K562 (cell line): ENCODE data around the gene RACK1. TPM values are rescaled to one million over a fixed set of nuclear protein-coding genes. Genes with fewer than 3 reads are reported as not detected.

Experiments used
- BCOR ChIP-seq: fragments of 450-650 bp; IDR thresholded peaks from 2 replicates; pipeline ENCODE4 v1.6.1; 2016
- E2F3 ChIP-seq: fragments of 250-450 bp; sonication (Bioruptor Pico); IDR thresholded peaks from 2 replicates; pipeline ENCODE4 v1.4.0; 2020; ENCODE audit warnings: mild to moderate bottlenecking
- HNRNPLL ChIP-seq: fragments of 200-400 bp; formaldehyde crosslinking; IDR thresholded peaks from 2 replicates; pipeline ENCODE4 v1.6.1; 2017; ENCODE audit warnings: low read length, low read depth, mild to moderate bottlenecking; ENCODE audit not compliant: poor library complexity, severe bottlenecking
- POLR2AphosphoS5 ChIP-seq: IDR thresholded peaks from 2 replicates; pipeline ENCODE4 v1.6.1; 2011; ENCODE audit warnings: mild to moderate bottlenecking, low read depth, low read length, moderate library complexity; ENCODE audit not compliant: control insufficient read depth, insufficient read depth
- STAG1 ChIP-seq: sonication (generic); formaldehyde crosslinking; IDR thresholded peaks from 2 replicates; pipeline ENCODE4 v1.5.0; 2020; ENCODE audit warnings: missing genetic modification reagents, borderline replicate concordance
- TRIM24 ChIP-seq, 2 experiments: fragments of 450-650 bp; IDR thresholded peaks; 2 replicates each; pipeline ENCODE4 v1.6.1; 2016
- polyA plus RNA-seq, 8 experiments: library from polyadenylated mRNA; depleted of rRNA in 4 of 8; stranded (reverse) in 5 of 8; unstranded in 3 of 8; fragments of >200 nt; fragmentation: Nextera tagmentation in 2 of 8; fragmentation: Illumina TruSeq in 1 of 8; extraction: Ambion mirVana in 2 of 8; extraction: Trizol in 1 of 8; gene quantifications; 2 replicates each; pipeline versions ENCODE4 v1.2.1 to v1.2.3, GENCODE V29; 2011 to 2014; ENCODE audit warnings: inconsistent platforms in 1 of 8, missing spikeins in 1 of 8
- total RNA-seq, 7 experiments: library from RNA; depleted of rRNA in 6 of 7; stranded (reverse); fragments of >200 nt in 6 of 7; fragmentation: Illumina TruSeq in 2 of 7; extraction: Trizol in 2 of 7; gene quantifications; 2 replicates each; pipeline versions ENCODE4 v1.2.1 to v1.2.3, GENCODE V29; 2011 to 2021; ENCODE audit warnings: low replicate concordance in 1 of 7
- TF ChIP-seq, protein P1 (sequence below): fragments of 450-650 bp; IDR thresholded peaks from 2 replicates; pipeline ENCODE4 v1.6.1; 2016; ENCODE audit warnings: mild to moderate bottlenecking, moderate library complexity
- TF ChIP-seq, protein P2 (sequence below): fragments of 450-650 bp; IDR thresholded peaks from 2 replicates; pipeline ENCODE4 v1.6.1; 2016; ENCODE audit warnings: mild to moderate bottlenecking
- TF ChIP-seq, protein P3 (sequence below): fragments of 200-800 bp; sonication (Bioruptor generic); IDR thresholded peaks from 2 replicates; pipeline ENCODE4 v1.6.1; 2017; ENCODE audit warnings: missing genetic modification characterization, missing compliant biosample characterization

Gene RACK1
- total and polyA plus RNA-seq, 9 of the 15 experiments (the other 6 are each of a cell fraction or from before 2014, with no cell fraction given) = 2,303 to 5,311 (median 3,833) TPM

DNA sequence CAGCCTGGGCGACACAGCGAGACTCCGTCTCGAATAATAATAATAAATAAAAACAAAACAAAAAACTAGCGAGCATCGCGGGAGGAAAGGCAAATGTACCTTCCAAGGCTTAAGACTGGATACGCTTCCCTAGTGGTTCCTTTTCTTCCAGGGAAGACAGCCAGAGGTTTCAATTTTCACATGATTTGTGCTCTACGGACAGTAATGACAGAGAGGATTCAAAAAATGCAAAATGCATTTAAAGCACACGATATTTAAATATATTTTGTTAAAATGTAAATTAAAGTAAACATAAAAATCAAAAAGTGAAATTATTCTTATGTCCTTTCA, 24.9 kb downstream of the RACK1 start (continued):
- TF ChIP-seq, protein P1, sequence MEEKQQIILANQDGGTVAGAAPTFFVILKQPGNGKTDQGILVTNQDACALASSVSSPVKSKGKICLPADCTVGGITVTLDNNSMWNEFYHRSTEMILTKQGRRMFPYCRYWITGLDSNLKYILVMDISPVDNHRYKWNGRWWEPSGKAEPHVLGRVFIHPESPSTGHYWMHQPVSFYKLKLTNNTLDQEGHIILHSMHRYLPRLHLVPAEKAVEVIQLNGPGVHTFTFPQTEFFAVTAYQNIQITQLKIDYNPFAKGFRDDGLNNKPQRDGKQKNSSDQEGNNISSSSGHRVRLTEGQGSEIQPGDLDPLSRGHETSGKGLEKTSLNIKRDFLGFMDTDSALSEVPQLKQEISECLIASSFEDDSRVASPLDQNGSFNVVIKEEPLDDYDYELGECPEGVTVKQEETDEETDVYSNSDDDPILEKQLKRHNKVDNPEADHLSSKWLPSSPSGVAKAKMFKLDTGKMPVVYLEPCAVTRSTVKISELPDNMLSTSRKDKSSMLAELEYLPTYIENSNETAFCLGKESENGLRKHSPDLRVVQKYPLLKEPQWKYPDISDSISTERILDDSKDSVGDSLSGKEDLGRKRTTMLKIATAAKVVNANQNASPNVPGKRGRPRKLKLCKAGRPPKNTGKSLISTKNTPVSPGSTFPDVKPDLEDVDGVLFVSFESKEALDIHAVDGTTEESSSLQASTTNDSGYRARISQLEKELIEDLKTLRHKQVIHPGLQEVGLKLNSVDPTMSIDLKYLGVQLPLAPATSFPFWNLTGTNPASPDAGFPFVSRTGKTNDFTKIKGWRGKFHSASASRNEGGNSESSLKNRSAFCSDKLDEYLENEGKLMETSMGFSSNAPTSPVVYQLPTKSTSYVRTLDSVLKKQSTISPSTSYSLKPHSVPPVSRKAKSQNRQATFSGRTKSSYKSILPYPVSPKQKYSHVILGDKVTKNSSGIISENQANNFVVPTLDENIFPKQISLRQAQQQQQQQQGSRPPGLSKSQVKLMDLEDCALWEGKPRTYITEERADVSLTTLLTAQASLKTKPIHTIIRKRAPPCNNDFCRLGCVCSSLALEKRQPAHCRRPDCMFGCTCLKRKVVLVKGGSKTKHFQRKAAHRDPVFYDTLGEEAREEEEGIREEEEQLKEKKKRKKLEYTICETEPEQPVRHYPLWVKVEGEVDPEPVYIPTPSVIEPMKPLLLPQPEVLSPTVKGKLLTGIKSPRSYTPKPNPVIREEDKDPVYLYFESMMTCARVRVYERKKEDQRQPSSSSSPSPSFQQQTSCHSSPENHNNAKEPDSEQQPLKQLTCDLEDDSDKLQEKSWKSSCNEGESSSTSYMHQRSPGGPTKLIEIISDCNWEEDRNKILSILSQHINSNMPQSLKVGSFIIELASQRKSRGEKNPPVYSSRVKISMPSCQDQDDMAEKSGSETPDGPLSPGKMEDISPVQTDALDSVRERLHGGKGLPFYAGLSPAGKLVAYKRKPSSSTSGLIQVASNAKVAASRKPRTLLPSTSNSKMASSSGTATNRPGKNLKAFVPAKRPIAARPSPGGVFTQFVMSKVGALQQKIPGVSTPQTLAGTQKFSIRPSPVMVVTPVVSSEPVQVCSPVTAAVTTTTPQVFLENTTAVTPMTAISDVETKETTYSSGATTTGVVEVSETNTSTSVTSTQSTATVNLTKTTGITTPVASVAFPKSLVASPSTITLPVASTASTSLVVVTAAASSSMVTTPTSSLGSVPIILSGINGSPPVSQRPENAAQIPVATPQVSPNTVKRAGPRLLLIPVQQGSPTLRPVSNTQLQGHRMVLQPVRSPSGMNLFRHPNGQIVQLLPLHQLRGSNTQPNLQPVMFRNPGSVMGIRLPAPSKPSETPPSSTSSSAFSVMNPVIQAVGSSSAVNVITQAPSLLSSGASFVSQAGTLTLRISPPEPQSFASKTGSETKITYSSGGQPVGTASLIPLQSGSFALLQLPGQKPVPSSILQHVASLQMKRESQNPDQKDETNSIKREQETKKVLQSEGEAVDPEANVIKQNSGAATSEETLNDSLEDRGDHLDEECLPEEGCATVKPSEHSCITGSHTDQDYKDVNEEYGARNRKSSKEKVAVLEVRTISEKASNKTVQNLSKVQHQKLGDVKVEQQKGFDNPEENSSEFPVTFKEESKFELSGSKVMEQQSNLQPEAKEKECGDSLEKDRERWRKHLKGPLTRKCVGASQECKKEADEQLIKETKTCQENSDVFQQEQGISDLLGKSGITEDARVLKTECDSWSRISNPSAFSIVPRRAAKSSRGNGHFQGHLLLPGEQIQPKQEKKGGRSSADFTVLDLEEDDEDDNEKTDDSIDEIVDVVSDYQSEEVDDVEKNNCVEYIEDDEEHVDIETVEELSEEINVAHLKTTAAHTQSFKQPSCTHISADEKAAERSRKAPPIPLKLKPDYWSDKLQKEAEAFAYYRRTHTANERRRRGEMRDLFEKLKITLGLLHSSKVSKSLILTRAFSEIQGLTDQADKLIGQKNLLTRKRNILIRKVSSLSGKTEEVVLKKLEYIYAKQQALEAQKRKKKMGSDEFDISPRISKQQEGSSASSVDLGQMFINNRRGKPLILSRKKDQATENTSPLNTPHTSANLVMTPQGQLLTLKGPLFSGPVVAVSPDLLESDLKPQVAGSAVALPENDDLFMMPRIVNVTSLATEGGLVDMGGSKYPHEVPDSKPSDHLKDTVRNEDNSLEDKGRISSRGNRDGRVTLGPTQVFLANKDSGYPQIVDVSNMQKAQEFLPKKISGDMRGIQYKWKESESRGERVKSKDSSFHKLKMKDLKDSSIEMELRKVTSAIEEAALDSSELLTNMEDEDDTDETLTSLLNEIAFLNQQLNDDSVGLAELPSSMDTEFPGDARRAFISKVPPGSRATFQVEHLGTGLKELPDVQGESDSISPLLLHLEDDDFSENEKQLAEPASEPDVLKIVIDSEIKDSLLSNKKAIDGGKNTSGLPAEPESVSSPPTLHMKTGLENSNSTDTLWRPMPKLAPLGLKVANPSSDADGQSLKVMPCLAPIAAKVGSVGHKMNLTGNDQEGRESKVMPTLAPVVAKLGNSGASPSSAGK = no peak
- TF ChIP-seq TRIM24 (IDR thresholded peaks at IDR 0.05) (0 out of 4 replicates have a peak, but pooled peaks of 1 of the 2 experiments have one; percentile 11), HNRNPLL (no peak), BCOR (peak; percentile 72), E2F3 (no peak), POLR2AphosphoS5 (no peak), STAG1 (no peak)
- TF ChIP-seq, protein P2, sequence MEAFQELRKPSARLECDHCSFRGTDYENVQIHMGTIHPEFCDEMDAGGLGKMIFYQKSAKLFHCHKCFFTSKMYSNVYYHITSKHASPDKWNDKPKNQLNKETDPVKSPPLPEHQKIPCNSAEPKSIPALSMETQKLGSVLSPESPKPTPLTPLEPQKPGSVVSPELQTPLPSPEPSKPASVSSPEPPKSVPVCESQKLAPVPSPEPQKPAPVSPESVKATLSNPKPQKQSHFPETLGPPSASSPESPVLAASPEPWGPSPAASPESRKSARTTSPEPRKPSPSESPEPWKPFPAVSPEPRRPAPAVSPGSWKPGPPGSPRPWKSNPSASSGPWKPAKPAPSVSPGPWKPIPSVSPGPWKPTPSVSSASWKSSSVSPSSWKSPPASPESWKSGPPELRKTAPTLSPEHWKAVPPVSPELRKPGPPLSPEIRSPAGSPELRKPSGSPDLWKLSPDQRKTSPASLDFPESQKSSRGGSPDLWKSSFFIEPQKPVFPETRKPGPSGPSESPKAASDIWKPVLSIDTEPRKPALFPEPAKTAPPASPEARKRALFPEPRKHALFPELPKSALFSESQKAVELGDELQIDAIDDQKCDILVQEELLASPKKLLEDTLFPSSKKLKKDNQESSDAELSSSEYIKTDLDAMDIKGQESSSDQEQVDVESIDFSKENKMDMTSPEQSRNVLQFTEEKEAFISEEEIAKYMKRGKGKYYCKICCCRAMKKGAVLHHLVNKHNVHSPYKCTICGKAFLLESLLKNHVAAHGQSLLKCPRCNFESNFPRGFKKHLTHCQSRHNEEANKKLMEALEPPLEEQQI = 0 out of 2 replicates have a peak, but pooled peaks have one; percentile 2
- TF ChIP-seq, protein P3, sequence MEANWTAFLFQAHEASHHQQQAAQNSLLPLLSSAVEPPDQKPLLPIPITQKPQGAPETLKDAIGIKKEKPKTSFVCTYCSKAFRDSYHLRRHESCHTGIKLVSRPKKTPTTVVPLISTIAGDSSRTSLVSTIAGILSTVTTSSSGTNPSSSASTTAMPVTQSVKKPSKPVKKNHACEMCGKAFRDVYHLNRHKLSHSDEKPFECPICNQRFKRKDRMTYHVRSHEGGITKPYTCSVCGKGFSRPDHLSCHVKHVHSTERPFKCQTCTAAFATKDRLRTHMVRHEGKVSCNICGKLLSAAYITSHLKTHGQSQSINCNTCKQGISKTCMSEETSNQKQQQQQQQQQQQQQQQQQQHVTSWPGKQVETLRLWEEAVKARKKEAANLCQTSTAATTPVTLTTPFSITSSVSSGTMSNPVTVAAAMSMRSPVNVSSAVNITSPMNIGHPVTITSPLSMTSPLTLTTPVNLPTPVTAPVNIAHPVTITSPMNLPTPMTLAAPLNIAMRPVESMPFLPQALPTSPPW (CRISPR knock-in tag) = no peak
